Suprapubic skin (tissue), 4 donors: ENCODE data around the gene CFAP90. TPM values are rescaled to one million over a fixed set of nuclear protein-coding genes. Genes with fewer than 3 reads are reported as not detected.

ENCODE experiments used
- DNase-seq, 2 donors: peaks; one replicate each; pipeline ENCODE4 v3.0.0-alpha.2; 2019; ENCODE audit warnings: low spot score in 2 of 2
- H3K27ac ChIP-seq: fragments of 200-600 bp; sonication (generic); one replicate; pipeline ENCODE4 v1.5.1; 2019
- H3K27me3 ChIP-seq: fragments of 200-600 bp; sonication (generic); one replicate; pipeline ENCODE4 v1.5.1; 2019
- H3K36me3 ChIP-seq: fragments of 200-600 bp; sonication (generic); one replicate; pipeline ENCODE4 v1.5.1; 2019
- H3K4me1 ChIP-seq: fragments of 200-600 bp; sonication (generic); one replicate; pipeline ENCODE4 v1.5.1; 2019
- H3K4me3 ChIP-seq: fragments of 200-600 bp; sonication (generic); one replicate; pipeline ENCODE4 v1.5.1; 2019; ENCODE audit warnings: mild to moderate bottlenecking
- H3K9me3 ChIP-seq: fragments of 200-600 bp; sonication (generic); one replicate; pipeline ENCODE4 v1.5.1; 2019
- CTCF ChIP-seq, 2 donors: fragments of 200-600 bp in 1 of 2; fragments of 450-650 bp in 1 of 2; sonication (generic) in 1 of 2; IDR thresholded peaks; one replicate each; pipeline ENCODE4 v1.5.1; 2016 to 2019; ENCODE audit warnings: antibody characterized with exemption in 2 of 2, mild to moderate bottlenecking in 1 of 2, moderate library complexity in 1 of 2
- EP300 ChIP-seq: sonication (generic); formaldehyde crosslinking; IDR thresholded peaks from one replicate; pipeline ENCODE4 v1.6.1; 2017; ENCODE audit warnings: antibody characterized with exemption
- POLR2A ChIP-seq, 2 donors: fragments of 450-650 bp; IDR thresholded peaks; one replicate each; pipeline ENCODE4 v1.6.1; 2017; ENCODE audit warnings: antibody characterized with exemption in 2 of 2, mild to moderate bottlenecking in 2 of 2, moderate library complexity in 2 of 2
- POLR2AphosphoS5 ChIP-seq, 3 donors: sonication (generic); formaldehyde crosslinking; IDR thresholded peaks; one replicate each; pipeline ENCODE4 v1.6.1; 2017; ENCODE audit warnings: antibody characterized with exemption in 3 of 3
- WGBS: methylation state at CpG from one replicate; pipeline ENCODE4 v1.1.5; 2018; 5-methylcytosine and 5-hydroxymethylcytosine counted together
- total RNA-seq, 4 donors: library from RNA; depleted of rRNA; stranded (reverse); fragments of >200 nt; gene quantifications; one replicate each; pipeline ENCODE4 v1.1.0, GENCODE V29; 2016

CFAP90 gene
- 1 to 10 TPM in 1 of 4 donors, not detected in 3; 1.4 TPM for total RNA-seq

GRCh38 chr5:7850395-7851239, at the start of gene CFAP90:
Gene CFAP90 (minus strand): TSS chr5:7851133. CDS start chr5:7851021, 112 bp downstream.
- TF ChIP-seq CTCF (IDR thresholded peaks at IDR 0.05): peak in 1 of 2 donors; percentile 16
- no peak for TF ChIP-seq POLR2A (IDR thresholded peaks at IDR 0.05)
- H3K27ac ChIP-seq: no peak within 1 kb of the TSS
- peak; percentile 68 to 80 for DNase-seq

GRCh38 chr5:7897014-7897600, 46.2 kb upstream of the CFAP90 start:
- no peak for TF ChIP-seq POLR2A (IDR thresholded peaks at IDR 0.05)
- TF ChIP-seq POLR2AphosphoS5 (IDR thresholded peaks at IDR 0.05): no peak
- TF ChIP-seq EP300: no peak
- peak in 1 of 2 donors; percentile 11 for TF ChIP-seq CTCF (IDR thresholded peaks at IDR 0.05)
- no peaks in the 10 kb centered on the region for H3K4me1 ChIP-seq
- H3K27ac ChIP-seq: no peak overlapping the region
- no peaks in the 10 kb centered on the region for H3K27me3 ChIP-seq
- no peak for DNase-seq
- H3K9me3 ChIP-seq: no peaks in the 10 kb centered on the region
- no peak overlapping the region for H3K4me3 ChIP-seq
- peaks cover 95% of the 10 kb centered on the region for H3K36me3 ChIP-seq
- 71% methylated on average over 5 of the region's 5 CpGs for WGBS

More at GRCh38 chr5:7850395-7851239, at the start of gene CFAP90:
- Histone ChIP-seq H3K4me1 (peaks cover 22% of the 10 kb centered on the region), H3K36me3 (no peaks in the 10 kb centered on the region), H3K27me3 (peaks cover 8% of the 10 kb centered on the region), H3K9me3 (no peaks in the 10 kb centered on the region), H3K4me3 (peak within 1 kb of the TSS; percentile 59)
- 10% methylated on average over 4 of the region's 76 CpGs for WGBS

GRCh38 chr5:7894860-7895259, 43.9 kb upstream of the CFAP90 start:
- Histone ChIP-seq H3K4me3 (no peak overlapping the region), H3K27me3 (no peaks in the 10 kb centered on the region), H3K36me3 (peaks cover 89% of the 10 kb centered on the region), H3K9me3 (no peaks in the 10 kb centered on the region), H3K4me1 (no peaks in the 10 kb centered on the region), H3K27ac (no peak overlapping the region)
- TF ChIP-seq EP300 (no peak), POLR2A (IDR thresholded peaks at IDR 0.05) (no peak), CTCF (IDR thresholded peaks at IDR 0.05) (no peak), POLR2AphosphoS5 (IDR thresholded peaks at IDR 0.05) (no peak)
- 83% methylated on average over 2 of the region's 2 CpGs for WGBS
- DNase-seq: no peak

GRCh38 chr5:7894439-7894838, 43.5 kb upstream of the CFAP90 start:
- H3K27me3 ChIP-seq: no peaks in the 10 kb centered on the region
- H3K4me3 ChIP-seq: no peak overlapping the region
- no peak for DNase-seq
- H3K27ac ChIP-seq: no peak overlapping the region
- no peaks in the 10 kb centered on the region for H3K9me3 ChIP-seq
- TF ChIP-seq EP300: no peak
- no peak for TF ChIP-seq POLR2AphosphoS5 (IDR thresholded peaks at IDR 0.05)
- TF ChIP-seq CTCF (IDR thresholded peaks at IDR 0.05): no peak
- TF ChIP-seq POLR2A (IDR thresholded peaks at IDR 0.05): no peak
- peaks cover 89% of the 10 kb centered on the region for H3K36me3 ChIP-seq
- 82% methylated on average over 5 of the region's 5 CpGs for WGBS
- H3K4me1 ChIP-seq: no peaks in the 10 kb centered on the region

GRCh38 chr5:7888901-7889300, 38.0 kb upstream of the CFAP90 start:
- Histone ChIP-seq H3K27me3 (no peaks in the 10 kb centered on the region), H3K27ac (no peak overlapping the region), H3K36me3 (peaks cover 67% of the 10 kb centered on the region), H3K4me3 (no peak overlapping the region), H3K4me1 (no peaks in the 10 kb centered on the region), H3K9me3 (no peaks in the 10 kb centered on the region)
- TF ChIP-seq EP300 (no peak), POLR2AphosphoS5 (IDR thresholded peaks at IDR 0.05) (no peak), CTCF (IDR thresholded peaks at IDR 0.05) (no peak), POLR2A (IDR thresholded peaks at IDR 0.05) (no peak)
- DNase-seq: no peak
- 83% methylated on average over 9 of the region's 9 CpGs for WGBS
